AG04449 (cell line): ENCODE data around the gene ALG14.
"Not testable (repeated sequence)": the region's sequence is repeated elsewhere in the genome, so short reads cannot be mapped to it uniquely, and the experiment has no call there.

Experiments
- CTCF ChIA-PET: fragments of 350-600 bp; formaldehyde crosslinking; extraction: SDS; loops from one replicate; lab custom pipeline; 2021; ENCODE audit warnings: antibody characterized with exemption; lab: Yijun Ruan, JAX
- POLR2A ChIA-PET: fragments of 400-600, 350-600 bp; formaldehyde crosslinking; extraction: SDS; loops from one replicate; lab custom pipeline; 2020; ENCODE audit warnings: antibody characterized with exemption, inconsistent platforms; lab: Yijun Ruan, JAX
- DNase-seq: peaks from one replicate; pipeline ENCODE4 v3.0.0-alpha.2; 2010; ENCODE audit warnings: low read depth, low spot score
- H3K4me3 ChIP-seq: 2 replicates; pipeline ENCODE4 v1.5.1; 2011; ENCODE audit warnings: low read depth, mild to moderate bottlenecking, control low read depth, low read length
- CTCF ChIP-seq: IDR thresholded peaks from one replicate; pipeline ENCODE4 v1.5.1; 2011; ENCODE audit warnings: mild to moderate bottlenecking, moderate library complexity, low read length, control low read depth, inconsistent platforms; ENCODE audit not compliant: insufficient read depth; ENCODE audit errors: missing control alignments

Gene ALG14

GRCh38 chr1:94999456-95000131, 73.2 kb downstream of the ALG14 start:
- no peak for TF ChIP-seq CTCF
- DNase-seq: no peak
- H3K4me3 ChIP-seq: no peak overlapping the region
- POLR2A ChIA-PET: no interaction called here
- CTCF ChIA-PET: no interaction called here

GRCh38 chr1:94998748-94999147, 74.0 kb downstream of the ALG14 start:
- POLR2A ChIA-PET: no interaction called here
- H3K4me3 ChIP-seq: no peak overlapping the region
- CTCF ChIA-PET: interaction anchor here (0.6 kb wide), 1 partner anchor 928 kb away, joined by 4 read pairs; no protein-coding TSS in a partner anchor
- DNase-seq: no peak
- TF ChIP-seq CTCF: no peak

- ChIA-PET POLR2A (no interaction called here), CTCF (no interaction called here)
- H3K4me3 ChIP-seq: no peak overlapping the region
- no peak for TF ChIP-seq CTCF
- DNase-seq: no peak
Observed at GRCh38 chr1:94998114-94998513, 74.6 kb downstream of the ALG14 start.

GRCh38 chr1:94995536-94995935, 77.2 kb downstream of the ALG14 start:
- DNase-seq, H3K4me3 ChIP-seq: not testable (repeated sequence)
- POLR2A ChIA-PET: interaction anchor here (0.6 kb wide), 1 partner anchor 416 kb away, joined by 3 read pairs; no protein-coding TSS in a partner anchor
- CTCF ChIA-PET: interaction anchor here (2.0 to 2.1 kb wide), 2 partner anchors 8 to 141 kb away, joined by 4 to 7 read pairs; no protein-coding TSS in a partner anchor

- TF ChIP-seq CTCF: no peak
- POLR2A ChIA-PET: interaction anchor here (0.6 kb wide), 1 partner anchor 415 kb away, joined by 3 read pairs; no protein-coding TSS in a partner anchor
- no peak overlapping the region for H3K4me3 ChIP-seq
- CTCF ChIA-PET: interaction anchor here (0.7 to 2.1 kb wide), 3 partner anchors 9 to 141 kb away, joined by 3 to 7 read pairs (median 4); no protein-coding TSS in a partner anchor
- no peak for DNase-seq
Observed at GRCh38 chr1:94994805-94995204, 77.9 kb downstream of the ALG14 start.

- H3K4me3 ChIP-seq: no peak overlapping the region
- no peak for DNase-seq
- POLR2A ChIA-PET: no interaction called here
- no peak for TF ChIP-seq CTCF
- CTCF ChIA-PET: interaction anchor here (0.7 to 2.1 kb wide), 4 partner anchors 8 to 140 kb away, joined by 3 to 7 read pairs (median 4); no protein-coding TSS in a partner anchor
Observed at GRCh38 chr1:94993931-94994645, 78.7 kb downstream of the ALG14 start.
